T-cell (primary cell): ENCODE data around the gene ATXN7L2. TPM values are rescaled to one million over a fixed set of nuclear protein-coding genes. Genes with fewer than 3 reads are reported as not detected.
A peak's percentile ranks its signal among the peaks of the same experiment; 100 is the strongest.

ENCODE experiments used
- ATAC-seq, 4 experiments: fragments of 200-7000 bp in 3 of 4; fragments of 150-1000 bp in 1 of 4; cut with Tn5 transposase; replicated peaks in 1 of 4; 1 replicate in 3 of 4; 2 replicates in 1 of 4; pipeline ENCODE4 v1.10.0; 2021; ENCODE audit warnings: moderate library complexity in 3 of 4, mild to moderate bottlenecking in 2 of 4, moderate number of reproducible peaks in 1 of 4
- CTCF ChIA-PET, 2 donors: fragments of 300-600 bp; sonication (Branson Sonifier 250); formaldehyde crosslinking; loops; one replicate each; lab custom pipeline; 2022; ENCODE audit warnings: antibody characterized with exemption in 2 of 2; lab: Charles Lee
- POLR2A ChIA-PET, 2 donors: fragments of 300-600 bp; sonication (Branson Sonifier 250); formaldehyde crosslinking; loops; one replicate each; lab custom pipeline; 2022; ENCODE audit warnings: antibody characterized with exemption in 2 of 2; lab: Charles Lee
- DNase-seq, 35 experiments: peaks; one replicate each; pipeline versions ENCODE4 v3.0.0 to v3.0.0-alpha.2; 2013 to 2023
- H3K27ac ChIP-seq: one replicate; pipeline ENCODE4 v1.5.1; 2013; ENCODE audit warnings: low read length
- H3K27me3 ChIP-seq, 2 experiments: replicated peaks in 1 of 2; 1 replicate in 1 of 2; 2 replicates in 1 of 2; pipeline versions ENCODE4 v1.6.1 to v1.7.0; 2013; ENCODE audit warnings: low read length in 1 of 2, mixed read lengths in 1 of 2; ENCODE audit not compliant: control insufficient read depth in 2 of 2, insufficient read depth in 2 of 2; ENCODE audit errors: extremely low read depth in 1 of 2
- H3K36me3 ChIP-seq, 2 donors: 1 replicate in 1 of 2; 2 replicates in 1 of 2; pipeline versions ENCODE4 v1.6.1 to v1.7.0; 2013; ENCODE audit warnings: low read length in 1 of 2; ENCODE audit not compliant: control insufficient read depth in 2 of 2, insufficient read depth in 1 of 2; ENCODE audit errors: extremely low read depth in 1 of 2
- H3K4me1 ChIP-seq, 2 experiments: 1 replicate in 1 of 2; 2 replicates in 1 of 2; pipeline versions ENCODE4 v1.6.1 to v1.7.0; 2013; ENCODE audit warnings: low read length in 2 of 2, mixed read lengths in 1 of 2; ENCODE audit not compliant: insufficient read depth in 2 of 2, control insufficient read depth in 1 of 2; ENCODE audit errors: extremely low read depth in 1 of 2
- H3K4me3 ChIP-seq, 2 donors: 1 replicate in 1 of 2; 2 replicates in 1 of 2; pipeline versions ENCODE4 v1.5.1 to v1.7.0; 2013; ENCODE audit warnings: mild to moderate bottlenecking in 2 of 2, low read length in 1 of 2, moderate library complexity in 1 of 2; ENCODE audit not compliant: control insufficient read depth in 1 of 2; ENCODE audit errors: extremely low read depth in 1 of 2
- H3K9me3 ChIP-seq: 2 replicates; pipeline ENCODE4 v1.7.0; 2013
- H3K27ac Mint-ChIP-seq, 2 donors: one replicate each; pipeline ENCODE4 v1.8.0; 2020 to 2021; ENCODE audit warnings: mild to moderate bottlenecking in 2 of 2, mixed read lengths in 2 of 2
- H3K27me3 Mint-ChIP-seq, 2 donors: one replicate each; pipeline ENCODE4 v1.8.0; 2021 to 2022; ENCODE audit warnings: mixed read lengths in 2 of 2
- H3K36me3 Mint-ChIP-seq: one replicate; pipeline ENCODE4 v1.8.0; 2021; ENCODE audit warnings: mixed read lengths
- H3K4me1 Mint-ChIP-seq, 3 donors: one replicate each; pipeline ENCODE4 v1.8.0; 2020 to 2022; ENCODE audit warnings: mixed read lengths in 3 of 3, mild to moderate bottlenecking in 1 of 3
- H3K4me3 Mint-ChIP-seq, 3 donors: one replicate each; pipeline ENCODE4 v1.8.0; 2020 to 2022; ENCODE audit warnings: mild to moderate bottlenecking in 3 of 3, mixed read lengths in 3 of 3, moderate library complexity in 3 of 3
- H3K9me3 Mint-ChIP-seq, 3 donors: one replicate each; pipeline ENCODE4 v1.8.0; 2020 to 2022; ENCODE audit warnings: mixed read lengths in 3 of 3
- WGBS: methylation state at CpG from one replicate; pipeline ENCODE4 v1.1.5; 2013; ENCODE audit warnings: missing lambda C conversion rate; ENCODE audit not compliant: insufficient coverage; 5-methylcytosine and 5-hydroxymethylcytosine counted together
- total RNA-seq, 35 experiments: library from RNA in 6 of 35; stranded (reverse) in 6 of 35; fragments of 120-200 nt in 1 of 35; gene quantifications; one replicate each; pipeline versions ENCODE4 v1.2.1 to v1.2.4 and lab custom pipeline; 2013 to 2026

ATXN7L2 gene
- total RNA-seq, 5 donors from 2014 or later (not counting 1 experiment from before 2014, with no cell fraction given): 9.7 to 13.2 (median 12.5) TPM

- Histone ChIP-seq H3K36me3 (peaks cover 11 to 37% of the 10 kb centered on the region in 2 donors), H3K27me3 (no peaks in the 10 kb centered on the region), H3K4me3 (no peak overlapping the region), H3K27ac (no peak overlapping the region), H3K9me3 (no peaks in the 10 kb centered on the region), H3K4me1 (peaks cover 8 to 32% of the 10 kb centered on the region in 2 experiments)
- Mint-ChIP-seq H3K9me3 (no peaks in the 10 kb centered on the region), H3K4me3 (no peak overlapping the region), H3K4me1 (peaks cover 19 to 34% (median 33%) of the 10 kb centered on the region in 3 donors), H3K27me3 (no peaks in the 10 kb centered on the region), H3K27ac (no peak overlapping the region), H3K36me3 (peaks cover 23% of the 10 kb centered on the region)
- CTCF ChIA-PET: interaction anchor here (0.6 to 17.4 kb wide), 17 partner anchors 10 to 134 kb away, joined by 3 to 375 read pairs (median 4); partner anchors contain the start of genes GNAI3 (in 1 of the 2) and PSMA5 (in 1 of the 2)
- ATAC-seq (peak in 2 of 4 experiments; percentile 25 to 28), DNase-seq (peak; percentile 30 to 81 (median 66))
- POLR2A ChIA-PET: interaction anchor here in 1 of 2 donors (1.0 kb wide), 1 partner anchor 42 kb away, joined by 3 read pairs; no protein-coding TSS in a partner anchor
- WGBS: 95% methylated on average over 6 of the region's 11 CpGs
These were observed 6.6 kb downstream of the ATXN7L2 start for GRCh38 chr1:109490029-109490933.

GRCh38 chr1:109490934-109491302, 7.2 kb downstream of the ATXN7L2 start:
- CTCF ChIA-PET: interaction anchor here (0.6 to 17.4 kb wide), 15 partner anchors 9 to 133 kb away, joined by 3 to 375 read pairs (median 4); partner anchors contain the start of gene PSMA5 (in 1 of the 2)
- H3K4me3 ChIP-seq: no peak overlapping the region
- DNase-seq (no peak), ATAC-seq (no peak)
- no peaks in the 10 kb centered on the region for H3K9me3 ChIP-seq
- H3K36me3 Mint-ChIP-seq: peaks cover 24% of the 10 kb centered on the region
- no peaks in the 10 kb centered on the region for H3K27me3 Mint-ChIP-seq
- H3K4me3 Mint-ChIP-seq: no peak overlapping the region
- POLR2A ChIA-PET: interaction anchor here in 1 of 2 donors (0.6 kb wide), 1 partner anchor 43 kb away, joined by 3 read pairs; no protein-coding TSS in a partner anchor
- H3K27me3 ChIP-seq: no peaks in the 10 kb centered on the region
- H3K4me1 ChIP-seq: peaks cover 9 to 38% of the 10 kb centered on the region in 2 experiments
- 89% methylated on average over 7 of the region's 11 CpGs for WGBS
- H3K27ac Mint-ChIP-seq: no peak overlapping the region
- peaks cover 22 to 37% (median 36%) of the 10 kb centered on the region in 3 donors for H3K4me1 Mint-ChIP-seq
- no peak overlapping the region for H3K27ac ChIP-seq
- no peaks in the 10 kb centered on the region for H3K9me3 Mint-ChIP-seq
- H3K36me3 ChIP-seq: peaks cover 11 to 43% of the 10 kb centered on the region in 2 donors

- ATAC-seq (no peak), DNase-seq (no peak)
- Mint-ChIP-seq H3K4me3 (no peak overlapping the region), H3K4me1 (peaks cover 27 to 41% (median 38%) of the 10 kb centered on the region in 3 donors), H3K36me3 (peaks cover 27% of the 10 kb centered on the region), H3K27me3 (no peaks in the 10 kb centered on the region), H3K27ac (no peak overlapping the region), H3K9me3 (no peaks in the 10 kb centered on the region)
- WGBS: 98% methylated on average over 5 of the region's 8 CpGs
- Histone ChIP-seq H3K9me3 (no peaks in the 10 kb centered on the region), H3K4me3 (no peak overlapping the region), H3K4me1 (peaks cover 13 to 42% of the 10 kb centered on the region in 2 experiments), H3K36me3 (peaks cover 11 to 43% of the 10 kb centered on the region in 2 donors), H3K27ac (no peak overlapping the region), H3K27me3 (no peaks in the 10 kb centered on the region)
- POLR2A ChIA-PET: interaction anchor here (0.6 kb wide), 2 partner anchors 42 to 48 kb away, joined by 3 to 5 read pairs; no protein-coding TSS in a partner anchor
- CTCF ChIA-PET: interaction anchor here (0.6 to 17.4 kb wide), 14 partner anchors 9 to 133 kb away, joined by 3 to 375 read pairs (median 6); partner anchors contain the start of genes GNAI3 (in 1 of the 2) and PSMA5 (in 1 of the 2)
These were observed 7.7 kb downstream of the ATXN7L2 start for GRCh38 chr1:109491372-109491771.

- peaks cover 38 to 49% (median 49%) of the 10 kb centered on the region in 3 donors for H3K4me1 Mint-ChIP-seq
- H3K4me1 ChIP-seq: peaks cover 19 to 56% of the 10 kb centered on the region in 2 experiments
- peaks cover 23% of the 10 kb centered on the region for H3K36me3 Mint-ChIP-seq
These were observed 9.1 kb downstream of the ATXN7L2 start for GRCh38 chr1:109492779-109493178.

GRCh38 chr1:109493227-109493626, 9.5 kb downstream of the ATXN7L2 start:
- 78% methylated on average over 4 of the region's 4 CpGs for WGBS
- ATAC-seq (no peak), DNase-seq (no peak)
- H3K4me3 ChIP-seq: no peak overlapping the region
- Mint-ChIP-seq H3K9me3 (no peaks in the 10 kb centered on the region), H3K27me3 (no peaks in the 10 kb centered on the region), H3K4me1 (peaks cover 42 to 53% (median 53%) of the 10 kb centered on the region in 3 donors), H3K27ac (no peak overlapping the region), H3K4me3 (peak overlapping the region; percentile 90 to 96 (median 94)), H3K36me3 (peaks cover 18% of the 10 kb centered on the region)
- H3K4me1 ChIP-seq: peaks cover 20 to 61% of the 10 kb centered on the region in 2 experiments
- peaks cover 7 to 49% of the 10 kb centered on the region in 2 donors for H3K36me3 ChIP-seq
- no peaks in the 10 kb centered on the region for H3K27me3 ChIP-seq
- POLR2A ChIA-PET: no interaction called here
- no peak overlapping the region for H3K27ac ChIP-seq
- no peaks in the 10 kb centered on the region for H3K9me3 ChIP-seq
- CTCF ChIA-PET: interaction anchor here (0.6 to 17.4 kb wide), 12 partner anchors 9 to 147 kb away, joined by 3 to 375 read pairs (median 7); partner anchors contain the start of genes ATXN7L2 (in 2 of the 2) and GNAI3 (in 1 of the 2)

More at GRCh38 chr1:109492779-109493178, 9.1 kb downstream of the ATXN7L2 start:
- no peak for ATAC-seq
- CTCF ChIA-PET: interaction anchor here (0.6 to 17.4 kb wide), 15 partner anchors 7 to 618 kb away, joined by 3 to 375 read pairs (median 6); partner anchors contain the start of genes ATXN7L2 (in 2 of the 2) and GNAI3 (in 1 of the 2)
- no peak for DNase-seq
- no peaks in the 10 kb centered on the region for H3K9me3 ChIP-seq
- no peaks in the 10 kb centered on the region for H3K27me3 Mint-ChIP-seq
- peaks cover 8 to 49% of the 10 kb centered on the region in 2 donors for H3K36me3 ChIP-seq
- H3K9me3 Mint-ChIP-seq: no peaks in the 10 kb centered on the region
- 86% methylated on average over 1 of the region's 4 CpGs for WGBS
- H3K27me3 ChIP-seq: no peaks in the 10 kb centered on the region
- POLR2A ChIA-PET: no interaction called here
- no peak overlapping the region for H3K27ac ChIP-seq
- no peak overlapping the region for H3K4me3 ChIP-seq
- H3K27ac Mint-ChIP-seq: peak overlapping the region in 1 of 2 donors; percentile 22
- peak overlapping the region in 1 of 3 donors; percentile 45 for H3K4me3 Mint-ChIP-seq
